Testis (tissue), 3 donors: ENCODE data around the gene PIRT. TPM values are rescaled to one million over a fixed set of nuclear protein-coding genes. Genes with fewer than 3 reads are reported as not detected.

ENCODE experiments used
- DNase-seq: peaks from one replicate; pipeline ENCODE4 v3.0.0-alpha.2; 2019
- H3K27ac ChIP-seq, 2 donors: fragments of 200-600 bp; sonication (generic); one replicate each; pipeline ENCODE4 v1.5.1; 2019
- H3K27me3 ChIP-seq: fragments of 200-600 bp; sonication (generic); one replicate; pipeline ENCODE4 v1.5.1; 2019
- H3K36me3 ChIP-seq: fragments of 200-600 bp; sonication (generic); one replicate; pipeline ENCODE4 v1.5.1; 2017; ENCODE audit warnings: low read depth; ENCODE audit errors: missing control alignments
- H3K4me1 ChIP-seq: fragments of 200-600 bp; sonication (generic); one replicate; pipeline ENCODE4 v1.5.1; 2019
- H3K4me3 ChIP-seq, 2 donors: fragments of 200-600 bp; sonication (generic); one replicate each; pipeline ENCODE4 v1.5.1; 2017 to 2019
- H3K9me3 ChIP-seq: fragments of 200-600 bp; sonication (generic); one replicate; pipeline ENCODE4 v1.5.1; 2017
- CTCF ChIP-seq, 3 experiments: fragments of 450-650 bp in 2 of 3; fragments of 200-600 bp in 1 of 3; sonication (generic) in 1 of 3; IDR thresholded peaks; one replicate each; pipeline ENCODE4 v1.5.1; 2016 to 2019; ENCODE audit warnings: antibody characterized with exemption in 3 of 3, mild to moderate bottlenecking in 2 of 3, moderate library complexity in 1 of 3
- POLR2A ChIP-seq: fragments of 450-650 bp; IDR thresholded peaks from one replicate; pipeline ENCODE4 v1.6.1; 2017; ENCODE audit warnings: antibody characterized with exemption, mild to moderate bottlenecking, moderate library complexity
- WGBS, 2 donors: methylation state at CpG; one replicate each; pipeline ENCODE4 v1.1.5; 2018; 5-methylcytosine and 5-hydroxymethylcytosine counted together
- intact Hi-C: fragments of 100-400 bp; cut with DNase I; formaldehyde crosslinking; loops from one replicate; pipeline ENCODE4 v1.15.1; 2023; ENCODE audit warnings: low total_unique reads
- polyA plus RNA-seq: library from polyadenylated mRNA; stranded (reverse); fragments of 350-450 nt; fragmentation: Illumina TruSeq; extraction: RNeasy Lipid Tissue Mini Kit (QIAGEN cat#74804); gene quantifications from one replicate; pipeline ENCODE4 v1.2.3, GENCODE V29; 2014; ENCODE audit warnings: low read depth, low replicate concordance; ENCODE audit not compliant: insufficient read depth
- total RNA-seq, 2 donors: library from RNA; depleted of rRNA; stranded (reverse); fragments of >200 nt; gene quantifications; one replicate each; pipeline ENCODE4 v1.2.3, GENCODE V29; 2016

Gene PIRT
- total and polyA plus RNA-seq, 3 donors from 2014 or later: 0.08 to 0.37 (median 0.18) TPM

- DNase-seq: no peak
- H3K9me3 ChIP-seq: no peaks in the 10 kb centered on the region
- no peaks in the 10 kb centered on the region for H3K36me3 ChIP-seq
- 50 to 60% methylated on average over 1 of the region's 1 CpG for WGBS, 2 donors
- intact Hi-C loops: no loop called here
- H3K4me1 ChIP-seq: no peaks in the 10 kb centered on the region
- no peak overlapping the region for H3K27ac ChIP-seq
- TF ChIP-seq POLR2A (no peak), CTCF (IDR thresholded peaks at IDR 0.05) (no peak)
- H3K4me3 ChIP-seq: no peak overlapping the region
- H3K27me3 ChIP-seq: no peaks in the 10 kb centered on the region
Measured at GRCh38 chr17:10814075-10814474, 23.8 kb downstream of the PIRT start.

GRCh38 chr17:10812674-10813073, 25.2 kb downstream of the PIRT start:
- DNase-seq: no peak
- Histone ChIP-seq H3K36me3 (no peaks in the 10 kb centered on the region), H3K27ac (no peak overlapping the region), H3K4me3 (no peak overlapping the region), H3K4me1 (no peaks in the 10 kb centered on the region), H3K27me3 (no peaks in the 10 kb centered on the region), H3K9me3 (no peaks in the 10 kb centered on the region)
- TF ChIP-seq POLR2A (no peak), CTCF (IDR thresholded peaks at IDR 0.05) (no peak)
- 80% methylated on average over 4 to 5 of the region's 5 CpGs for WGBS, 2 donors
- intact Hi-C loops: no loop called here

GRCh38 chr17:10809605-10810004, 28.3 kb downstream of the PIRT start:
- Histone ChIP-seq H3K36me3 (no peaks in the 10 kb centered on the region), H3K9me3 (no peaks in the 10 kb centered on the region), H3K27ac (no peak overlapping the region), H3K27me3 (no peaks in the 10 kb centered on the region), H3K4me1 (no peaks in the 10 kb centered on the region), H3K4me3 (no peak overlapping the region)
- intact Hi-C loops: no loop called here
- no peak for TF ChIP-seq POLR2A
- TF ChIP-seq CTCF (IDR thresholded peaks at IDR 0.05): no peak
- DNase-seq: no peak
- WGBS, 2 donors: 90 to 98% methylated on average over 4 of the region's 4 CpGs

GRCh38 chr17:10807704-10808128, 30.2 kb downstream of the PIRT start:
- H3K4me3 ChIP-seq: no peak overlapping the region
- no peak for DNase-seq
- no peak overlapping the region for H3K27ac ChIP-seq
- H3K4me1 ChIP-seq: no peaks in the 10 kb centered on the region
- no peaks in the 10 kb centered on the region for H3K9me3 ChIP-seq
- WGBS, 2 donors: 91 to 92% methylated on average over 5 to 7 of the region's 7 CpGs
- intact Hi-C loops: no loop called here
- TF ChIP-seq POLR2A (no peak), CTCF (IDR thresholded peaks at IDR 0.05) (no peak)
- H3K27me3 ChIP-seq: no peaks in the 10 kb centered on the region
- H3K36me3 ChIP-seq: no peaks in the 10 kb centered on the region

GRCh38 chr17:10806545-10807262, 31.2 kb downstream of the PIRT start:
- Histone ChIP-seq H3K27ac (no peak overlapping the region), H3K36me3 (no peaks in the 10 kb centered on the region), H3K4me3 (no peak overlapping the region), H3K27me3 (no peaks in the 10 kb centered on the region), H3K4me1 (no peaks in the 10 kb centered on the region), H3K9me3 (no peaks in the 10 kb centered on the region)
- TF ChIP-seq POLR2A: no peak
- TF ChIP-seq CTCF (IDR thresholded peaks at IDR 0.05): no peak
- WGBS, 2 donors: 82 to 96% methylated on average over 7 to 9 of the region's 9 CpGs
- intact Hi-C loops: no loop called here
- no peak for DNase-seq
